Measurements from ENCODE around the gene TRERF1.

- TF ChIP-seq, protein P1, sequence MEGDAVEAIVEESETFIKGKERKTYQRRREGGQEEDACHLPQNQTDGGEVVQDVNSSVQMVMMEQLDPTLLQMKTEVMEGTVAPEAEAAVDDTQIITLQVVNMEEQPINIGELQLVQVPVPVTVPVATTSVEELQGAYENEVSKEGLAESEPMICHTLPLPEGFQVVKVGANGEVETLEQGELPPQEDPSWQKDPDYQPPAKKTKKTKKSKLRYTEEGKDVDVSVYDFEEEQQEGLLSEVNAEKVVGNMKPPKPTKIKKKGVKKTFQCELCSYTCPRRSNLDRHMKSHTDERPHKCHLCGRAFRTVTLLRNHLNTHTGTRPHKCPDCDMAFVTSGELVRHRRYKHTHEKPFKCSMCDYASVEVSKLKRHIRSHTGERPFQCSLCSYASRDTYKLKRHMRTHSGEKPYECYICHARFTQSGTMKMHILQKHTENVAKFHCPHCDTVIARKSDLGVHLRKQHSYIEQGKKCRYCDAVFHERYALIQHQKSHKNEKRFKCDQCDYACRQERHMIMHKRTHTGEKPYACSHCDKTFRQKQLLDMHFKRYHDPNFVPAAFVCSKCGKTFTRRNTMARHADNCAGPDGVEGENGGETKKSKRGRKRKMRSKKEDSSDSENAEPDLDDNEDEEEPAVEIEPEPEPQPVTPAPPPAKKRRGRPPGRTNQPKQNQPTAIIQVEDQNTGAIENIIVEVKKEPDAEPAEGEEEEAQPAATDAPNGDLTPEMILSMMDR (IDR thresholded peaks at IDR 0.05): no peak
- TF ChIP-seq EZH2 (IDR thresholded peaks at IDR 0.05): no peak
These were observed 42.1 kb downstream of the TRERF1 start for GRCh38 chr6:42409581-42409980.
